Measurements from ENCODE around the gene TUFT1. TPM values are rescaled to one million over a fixed set of nuclear protein-coding genes. Genes with fewer than 3 reads are reported as not detected.
"Not testable (repeated sequence)": the region's sequence is repeated elsewhere in the genome, so short reads cannot be mapped to it uniquely, and the experiment has no call there.

Gene TUFT1
- total and polyA plus RNA-seq, 12 donors = 5.5 to 18.5 (median 9.1) TPM

- no peaks in the 10 kb centered on the region for H3K27me3 ChIP-seq
- intact Hi-C loops (cut with DNase I) = no loop called here
- no peaks in the 10 kb centered on the region for H3K4me1 ChIP-seq (replicated peaks in 1 of 2)
- TF ChIP-seq POLR2A (IDR thresholded peaks at IDR 0.05) (no peak), CTCF (IDR thresholded peaks at IDR 0.05) (no peak)
- no peak overlapping the region for H3K4me3 ChIP-seq
- 92 to 98% (median 94%) methylated on average over 2 of the region's 2 CpGs for WGBS, 4 donors
- no peak for DNase-seq
- no peaks in the 10 kb centered on the region for H3K9me3 ChIP-seq (replicated peaks in 1 of 3)
- H3K27ac ChIP-seq = no peak overlapping the region
- no peaks in the 10 kb centered on the region for H3K36me3 ChIP-seq (replicated peaks in 1 of 2)
Measured at GRCh38 chr1:151519667-151520066, 20.4 kb upstream of the TUFT1 start.

DNA sequence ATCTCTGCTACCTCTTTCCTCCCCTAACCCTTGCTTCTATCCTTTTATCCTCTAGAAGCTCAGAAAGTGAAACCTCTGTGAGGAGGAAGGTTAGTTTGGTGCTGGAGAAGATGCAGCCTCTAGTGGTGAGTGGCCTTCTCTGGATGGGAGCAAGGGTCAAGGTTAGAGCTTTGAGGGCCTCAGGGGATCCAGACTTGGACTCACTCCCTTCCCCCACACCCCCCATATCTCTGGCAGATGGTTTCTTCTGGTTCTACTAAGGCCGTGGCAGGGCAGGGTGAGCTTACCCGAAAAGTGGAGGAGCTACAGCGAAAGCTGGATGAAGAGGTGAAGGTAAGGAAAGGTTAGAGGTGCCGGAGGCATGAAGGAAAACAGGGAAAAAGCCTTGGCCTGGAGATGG, 19.8 kb upstream of the TUFT1 start:
- H3K4me1 ChIP-seq (replicated peaks in 1 of 2) = no peaks in the 10 kb centered on the region
- H3K27ac ChIP-seq = no peak overlapping the region
- TF ChIP-seq CTCF (IDR thresholded peaks at IDR 0.05) = no peak
- TF ChIP-seq POLR2A (IDR thresholded peaks at IDR 0.05) = no peak
- no peak overlapping the region for H3K4me3 ChIP-seq
- H3K36me3 ChIP-seq (replicated peaks in 1 of 2) = no peaks in the 10 kb centered on the region
- no peaks in the 10 kb centered on the region for H3K9me3 ChIP-seq (replicated peaks in 1 of 3)
- no peaks in the 10 kb centered on the region for H3K27me3 ChIP-seq
- no peak for DNase-seq
- intact Hi-C loops (cut with DNase I) = no loop called here
- WGBS, 4 donors = 90 to 99% (median 94%) methylated on average over 4 of the region's 4 CpGs

GRCh38 chr1:151522427-151522826, 17.7 kb upstream of the TUFT1 start:
- H3K36me3 ChIP-seq (replicated peaks in 1 of 2); H3K27ac ChIP-seq; H3K4me1 ChIP-seq (replicated peaks in 1 of 2); DNase-seq; H3K4me3 ChIP-seq; intact Hi-C loops (cut with DNase I); H3K9me3 ChIP-seq (replicated peaks in 1 of 3); H3K27me3 ChIP-seq: not testable (repeated sequence)
- WGBS, 4 donors = 89 to 95% (median 93%) methylated on average over 7 of the region's 7 CpGs

DNA sequence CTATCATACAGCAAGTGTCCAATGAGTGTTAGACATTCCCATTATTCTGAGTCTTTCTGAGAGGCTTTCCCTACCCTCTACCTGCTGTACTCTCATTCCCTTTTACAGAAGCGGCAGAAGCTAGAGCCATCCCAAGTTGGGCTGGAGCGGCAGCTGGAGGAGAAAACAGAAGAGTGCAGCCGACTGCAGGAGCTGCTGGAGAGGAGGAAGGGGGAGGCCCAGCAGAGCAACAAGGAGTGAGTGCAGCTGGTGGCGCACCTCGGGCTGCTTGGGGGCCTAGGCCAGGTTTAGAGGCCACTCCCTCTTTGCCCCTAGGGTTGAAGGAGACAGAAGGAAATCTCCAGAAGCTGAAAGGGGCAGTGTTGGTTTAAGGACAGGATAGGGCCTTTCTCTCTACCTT, 16.8 kb upstream of the TUFT1 start:
- WGBS, 4 donors = 83 to 88% (median 85%) methylated on average over 5 of the region's 5 CpGs
- Histone ChIP-seq H3K36me3 (replicated peaks in 1 of 2) (no peaks in the 10 kb centered on the region), H3K9me3 (replicated peaks in 1 of 3) (no peaks in the 10 kb centered on the region), H3K4me1 (replicated peaks in 1 of 2) (no peaks in the 10 kb centered on the region), H3K27ac (no peak overlapping the region), H3K4me3 (no peak overlapping the region), H3K27me3 (no peaks in the 10 kb centered on the region)
- intact Hi-C loops (cut with DNase I) = no loop called here
- DNase-seq = no peak
- TF ChIP-seq POLR2A (IDR thresholded peaks at IDR 0.05) (no peak), CTCF (IDR thresholded peaks at IDR 0.05) (no peak)

GRCh38 chr1:151524736-151525135, 15.4 kb upstream of the TUFT1 start:
- TF ChIP-seq CTCF (IDR thresholded peaks at IDR 0.05) (no peak), POLR2A (IDR thresholded peaks at IDR 0.05) (no peak)
- Histone ChIP-seq H3K9me3 (replicated peaks in 1 of 3) (no peaks in the 10 kb centered on the region), H3K27me3 (no peaks in the 10 kb centered on the region), H3K4me1 (replicated peaks in 1 of 2) (no peaks in the 10 kb centered on the region), H3K27ac (no peak overlapping the region), H3K4me3 (no peak overlapping the region), H3K36me3 (replicated peaks in 1 of 2) (no peaks in the 10 kb centered on the region)
- DNase-seq = no peak
- 93 to 94% (median 93%) methylated on average over 7 of the region's 7 CpGs for WGBS, 4 donors
- intact Hi-C loops (cut with DNase I) = no loop called here
